AG09319 (cell line): Measurements from ENCODE around the gene ZNF699.

Source experiments
- DNase-seq: peaks from one replicate; pipeline ENCODE4 v3.0.0-alpha.2; 2010; ENCODE audit warnings: low read depth; ENCODE audit errors: extremely low read depth
- CTCF ChIP-seq: IDR thresholded peaks from 2 replicates; pipeline ENCODE4 v1.5.1; 2011; ENCODE audit warnings: low read depth, mild to moderate bottlenecking, inconsistent platforms, low read length, moderate library complexity

The ZNF699 gene

DNA sequence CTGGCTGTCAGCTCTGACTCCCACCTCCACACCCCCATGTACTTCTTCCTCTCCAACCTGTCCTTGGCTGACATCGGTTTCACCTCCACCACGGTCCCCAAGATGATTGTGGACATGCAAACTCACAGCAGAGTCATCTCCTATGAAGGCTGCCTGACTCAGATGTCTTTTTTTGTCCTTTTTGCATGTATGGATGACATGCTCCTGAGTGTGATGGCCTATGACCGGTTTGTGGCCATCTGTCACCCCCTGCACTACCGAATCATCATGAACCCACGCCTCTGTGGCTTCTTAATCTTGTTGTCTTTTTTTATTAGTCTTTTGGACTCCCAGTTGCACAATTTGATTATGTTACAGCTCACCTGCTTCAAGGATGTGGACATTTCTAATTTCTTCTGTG is 58.4 kb downstream of the ZNF699 start:
- no peak for TF ChIP-seq CTCF
- no peak for DNase-seq

DNA sequence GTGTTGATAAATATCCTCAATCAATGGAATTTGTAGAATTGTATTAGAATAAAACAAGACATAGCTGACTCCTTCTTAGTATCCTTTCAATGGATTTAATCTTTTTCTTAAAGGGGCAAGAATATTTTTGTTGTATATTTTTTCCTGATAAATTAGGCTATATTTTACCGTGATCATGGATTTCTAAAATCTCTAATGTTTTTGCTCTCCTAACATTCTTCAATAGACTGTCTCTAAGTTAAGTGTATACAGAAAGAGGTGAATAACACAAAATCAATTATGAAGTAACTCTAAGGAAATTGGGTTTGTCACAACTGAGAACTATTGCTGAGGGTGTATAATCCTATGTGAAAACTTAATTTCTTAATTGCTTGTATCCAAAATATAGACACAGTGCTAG is 59.0 kb downstream of the ZNF699 start, which contains the start of gene OR7E24:
TSS of gene OR7E24 (plus strand) at position 301 of the 400 bp plus-strand sequence. CDS start 114 bp downstream, outside the sequence.
- DNase-seq, result no peak
- no peak for TF ChIP-seq CTCF
